GM21737 (cell line): ENCODE results near the gene DNM2.
"Not testable (repeated sequence)": the region's sequence is repeated elsewhere in the genome, so short reads cannot be mapped to it uniquely, and the experiment has no call there.

Experiments
- ATAC-seq: cut with Tn5 transposase; IDR thresholded peaks from one replicate; pipeline ENCODE4 v1.9.1; 2021; ENCODE audit warnings: mild to moderate bottlenecking, moderate library complexity; ENCODE audit not compliant: unreplicated experiment

Gene DNM2

GRCh38 chr19:10751109-10751953 is 33.5 kb downstream of the DNM2 start:
- no peak for ATAC-seq

- ATAC-seq, result no peak
These were observed 34.5 kb downstream of the DNM2 start for GRCh38 chr19:10752237-10752912.

- no peak for ATAC-seq
These were observed 35.2 kb downstream of the DNM2 start for GRCh38 chr19:10752913-10753704.

GRCh38 chr19:10756371-10756770 is 38.5 kb downstream of the DNM2 start:
- ATAC-seq, result no peak

GRCh38 chr19:10756791-10757190 is 38.9 kb downstream of the DNM2 start:
- no peak for ATAC-seq

- not testable (repeated sequence) for ATAC-seq
These were observed 40.2 kb downstream of the DNM2 start for GRCh38 chr19:10758050-10758449.

GRCh38 chr19:10758978-10759377 is 41.1 kb downstream of the DNM2 start:
- no peak for ATAC-seq

- no peak for ATAC-seq
These were observed 42.5 kb downstream of the DNM2 start for GRCh38 chr19:10760273-10760944.

- no peak for ATAC-seq
These were observed 43.8 kb downstream of the DNM2 start for GRCh38 chr19:10761443-10762250.

- no peak for ATAC-seq
These were observed 44.8 kb downstream of the DNM2 start for GRCh38 chr19:10762656-10763055.

GRCh38 chr19:10763411-10763810 is 45.5 kb downstream of the DNM2 start:
- no peak for ATAC-seq

GRCh38 chr19:10763828-10764339 is 46.0 kb downstream of the DNM2 start:
- no peak for ATAC-seq

- ATAC-seq, result no peak
These were observed 46.5 kb downstream of the DNM2 start for GRCh38 chr19:10764340-10764894.

GRCh38 chr19:10766049-10766623 is 48.3 kb downstream of the DNM2 start:
- no peak for ATAC-seq

- ATAC-seq, result no peak
These were observed 48.9 kb downstream of the DNM2 start for GRCh38 chr19:10766671-10767201.

GRCh38 chr19:10767726-10768125 is 49.8 kb downstream of the DNM2 start:
- ATAC-seq, result no peak

- ATAC-seq, result no peak
These were observed 50.5 kb downstream of the DNM2 start for GRCh38 chr19:10768369-10768768.

GRCh38 chr19:10768936-10769335 is 51.1 kb downstream of the DNM2 start:
- ATAC-seq, result no peak
